AG04449 (cell line): Measurements from ENCODE around the gene MIA3.
A peak's percentile ranks its signal among the peaks of the same experiment; 100 is the strongest.

Experiments
- CTCF ChIA-PET: fragments of 350-600 bp; formaldehyde crosslinking; extraction: SDS; loops from one replicate; lab custom pipeline; 2021; ENCODE audit warnings: antibody characterized with exemption; lab: Yijun Ruan, JAX
- POLR2A ChIA-PET: fragments of 400-600, 350-600 bp; formaldehyde crosslinking; extraction: SDS; loops from one replicate; lab custom pipeline; 2020; ENCODE audit warnings: antibody characterized with exemption, inconsistent platforms; lab: Yijun Ruan, JAX
- DNase-seq: peaks from one replicate; pipeline ENCODE4 v3.0.0-alpha.2; 2010; ENCODE audit warnings: low read depth, low spot score
- H3K4me3 ChIP-seq: 2 replicates; pipeline ENCODE4 v1.5.1; 2011; ENCODE audit warnings: low read depth, mild to moderate bottlenecking, control low read depth, low read length
- CTCF ChIP-seq: IDR thresholded peaks from one replicate; pipeline ENCODE4 v1.5.1; 2011; ENCODE audit warnings: mild to moderate bottlenecking, moderate library complexity, low read length, control low read depth, inconsistent platforms; ENCODE audit not compliant: insufficient read depth; ENCODE audit errors: missing control alignments

The MIA3 gene

GRCh38 chr1:222624214-222624613, 6.3 kb downstream of the MIA3 start:
- no peak for DNase-seq
- POLR2A ChIA-PET, result no interaction called here
- TF ChIP-seq CTCF, result no peak
- no peak overlapping the region for H3K4me3 ChIP-seq
- CTCF ChIA-PET, result interaction anchor here (1.3 to 8.1 kb wide), 3 partner anchors 8 to 159 kb away, joined by 4 to 82 read pairs (median 12); no protein-coding TSS in a partner anchor

- no peak for TF ChIP-seq CTCF
- ChIA-PET CTCF (interaction anchor here (0.6 to 1.1 kb wide), 2 partner anchors 160 to 162 kb away, joined by 3 to 6 read pairs; no protein-coding TSS in a partner anchor), POLR2A (no interaction called here)
- H3K4me3 ChIP-seq, result no peak overlapping the region
- no peak for DNase-seq
These were observed 9.3 kb downstream of the MIA3 start for GRCh38 chr1:222627232-222627631.

GRCh38 chr1:222629921-222630535, 12.1 kb downstream of the MIA3 start:
- CTCF ChIA-PET, result interaction anchor here (0.6 to 6.1 kb wide), 4 partner anchors 7 to 465 kb away, joined by 3 to 82 read pairs (median 10); no protein-coding TSS in a partner anchor

GRCh38 chr1:222631611-222632208, 13.8 kb downstream of the MIA3 start:
- peak; percentile 76 for DNase-seq
- H3K4me3 ChIP-seq, result no peak overlapping the region
- ChIA-PET CTCF (interaction anchor here (0.8 to 6.1 kb wide), 9 partner anchors 9 to 458 kb away, joined by 3 to 179 read pairs (median 3); no protein-coding TSS in a partner anchor), POLR2A (interaction anchor here (0.7 kb wide), 1 partner anchor 42 kb away, joined by 3 read pairs; no protein-coding TSS in a partner anchor)
- TF ChIP-seq CTCF, result no peak

More at GRCh38 chr1:222629921-222630535, 12.1 kb downstream of the MIA3 start:
- DNase-seq, result no peak
- H3K4me3 ChIP-seq, result no peak overlapping the region
- no peak for TF ChIP-seq CTCF
- POLR2A ChIA-PET, result no interaction called here

- POLR2A ChIA-PET, result no interaction called here
- DNase-seq, result no peak
These were observed 14.9 kb downstream of the MIA3 start for GRCh38 chr1:222632749-222633148.

More at GRCh38 chr1:222632749-222633148, 14.9 kb downstream of the MIA3 start:
- CTCF ChIA-PET, result interaction anchor here (0.8 to 6.1 kb wide), 8 partner anchors 8 to 457 kb away, joined by 3 to 179 read pairs (median 3); no protein-coding TSS in a partner anchor
- H3K4me3 ChIP-seq, result no peak overlapping the region
- no peak for TF ChIP-seq CTCF
